Heart left ventricle (tissue), 16 donors: ENCODE results near the gene BAIAP2L1. TPM values are rescaled to one million over a fixed set of nuclear protein-coding genes. Genes with fewer than 3 reads are reported as not detected.
"Not testable (repeated sequence)": the region's sequence is repeated elsewhere in the genome, so short reads cannot be mapped to it uniquely, and the experiment has no call there.

Experiments used
- ATAC-seq, 4 donors: fragments of 200-7000 bp; cut with Tn5 transposase; one replicate each; pipeline ENCODE4 v1.9.1; 2020 to 2022; ENCODE audit warnings: moderate library complexity in 4 of 4, mild to moderate bottlenecking in 3 of 4, moderate number of reproducible peaks in 1 of 4
- DNase-seq, 5 donors: peaks; one replicate each; pipeline ENCODE4 v3.0.0-alpha.2; 2020
- H3K27ac ChIP-seq, 12 donors: fragments of 200-600 bp; sonication (generic) in 4 of 12; one replicate each; pipeline versions ENCODE4 v1.5.0 to v1.8.0; 2016 to 2022; ENCODE audit warnings: mild to moderate bottlenecking in 2 of 12
- H3K27me3 ChIP-seq, 9 donors: fragments of 200-600 bp; sonication (generic) in 2 of 9; one replicate each; pipeline versions ENCODE4 v1.5.1 to v1.8.0; 2016 to 2022; ENCODE audit warnings: mild to moderate bottlenecking in 3 of 9
- H3K36me3 ChIP-seq, 9 donors: fragments of 200-600 bp; sonication (generic) in 2 of 9; one replicate each; pipeline versions ENCODE4 v1.5.0 to v1.8.0; 2018 to 2022; ENCODE audit warnings: mild to moderate bottlenecking in 2 of 9
- H3K4me1 ChIP-seq, 12 donors: fragments of 200-600 bp; sonication (generic) in 4 of 12; one replicate each; pipeline versions ENCODE4 v1.5.0 to v1.8.0; 2016 to 2022; ENCODE audit warnings: mild to moderate bottlenecking in 3 of 12
- H3K4me3 ChIP-seq, 12 donors: fragments of 200-600 bp; sonication (generic) in 4 of 12; one replicate each; pipeline versions ENCODE4 v1.5.0 to v1.8.0; 2017 to 2022; ENCODE audit warnings: mild to moderate bottlenecking in 9 of 12, moderate library complexity in 4 of 12
- H3K9me3 ChIP-seq, 12 donors: fragments of 200-600 bp; sonication (generic) in 4 of 12; one replicate each; pipeline versions ENCODE4 v1.5.0 to v1.8.0; 2016 to 2022; ENCODE audit warnings: mild to moderate bottlenecking in 1 of 12
- CTCF ChIP-seq, 12 donors: fragments of 200-600 bp; sonication (generic) in 4 of 12; IDR thresholded peaks; one replicate each; pipeline versions ENCODE4 v1.5.0 to v1.8.0; 2018 to 2022; ENCODE audit warnings: antibody characterized with exemption in 12 of 12, mild to moderate bottlenecking in 5 of 12
- POLR2A ChIP-seq, 2 donors: fragments of 450-650 bp; IDR thresholded peaks; one replicate each; pipeline ENCODE4 v1.6.1; 2017; ENCODE audit warnings: antibody characterized with exemption in 2 of 2, mild to moderate bottlenecking in 2 of 2, moderate library complexity in 2 of 2
- WGBS, 4 donors: extraction: QIAGEN DNeasy Blood & Tissue Kit in 2 of 4; methylation state at CpG; one replicate each; pipeline versions ENCODE4 v1.1.5 to v1.1.7; 2013 to 2018; 5-methylcytosine and 5-hydroxymethylcytosine counted together
- intact Hi-C, 10 donors: fragments of 100-400 bp; cut with DNase I; formaldehyde crosslinking; loops; one replicate each; pipeline versions ENCODE4 v1.11.1 to v1.14.2; 2022
- polyA plus RNA-seq, 2 donors: library from polyadenylated mRNA; stranded (reverse); fragments of 200-250 nt; gene quantifications; one replicate each; pipeline ENCODE4 v1.2.3, GENCODE V29; 2013
- total RNA-seq, 9 donors: library from RNA; depleted of rRNA in 2 of 9; stranded (reverse); fragments of >200 nt in 2 of 9; fragmentation: NEBNext Ultra II Directional in 3 of 9; extraction: Animal tissue kit (Norgen Biotek cat#: 25700) in 3 of 9; gene quantifications; one replicate each; pipeline versions ENCODE4 v1.1.0 to v1.2.4, GENCODE V29; 2016 to 2023
- donor health status: ischemic (EF 13 %, LVEDD 7.1; RV severe dilation, severe dysfunction).
- donor health status: healthy with polysubstance abuse.
- donor health status: DM: no; HTN: yes; CAD: no.
- donor health status: DM: no; HTN: no; CAD: no.
- donor health status: ischemic (EF 25% LVEDD 6.9; RV normal size, moderate dysfunction).
- donor health status: ischemic (EF 25% LVEDD 5.7; RV mildly dilated, moderate dysfunction).
- donor health status: healthy.
- donor health status: DM: yes; HTN: yes; CAD: no.
- donor health status: ischemic (EF 35%, LVEDD 5.7; RV mildly dilated, moderate dysfunction).
- donor health status: nonischemic (EF 11% LVEDD 7.7; RV severe dilation, severe dysfunction).
- donor health status: DM: yes; HTN: yes; CAD: no.
- donor health status: PGD.
- donor health status: ischemic (EF 29% LVEDD 5.4; RV normal size, mild dysfunction).
- donor health status: nonischemic (EF 23%, LVEDD 6.1; RV moderate dilation, normal function).

Gene BAIAP2L1
- total and polyA plus RNA-seq, 11 donors: 0.64 to 2.7 (median 2.1) TPM

GRCh38 chr7:98409843-98410242 lies 9.0 kb upstream of the BAIAP2L1 start:
- Histone ChIP-seq H3K27me3 (peaks cover 0 to 4% (median 0%) of the 10 kb centered on the region in 9 donors), H3K9me3 (no peaks in the 10 kb centered on the region), H3K36me3 (no peaks in the 10 kb centered on the region), H3K27ac (no peak overlapping the region), H3K4me3 (no peak overlapping the region), H3K4me1 (no peaks in the 10 kb centered on the region)
- intact Hi-C loops: loop anchor here in 2 of 10 donors (10.0 kb wide), 2 partner anchors 115 to 385 kb away; no protein-coding TSS in a partner anchor
- DNase-seq: no peak
- ATAC-seq: no peak
- WGBS, 4 donors: 81 to 87% (median 85%) methylated on average over 3 of the region's 3 CpGs
- TF ChIP-seq CTCF (IDR thresholded peaks at IDR 0.05) (no peak), POLR2A (IDR thresholded peaks at IDR 0.05) (no peak)

- not testable (repeated sequence) for ATAC-seq, H3K4me1 ChIP-seq, H3K27me3 ChIP-seq, H3K27ac ChIP-seq, DNase-seq, H3K36me3 ChIP-seq, H3K9me3 ChIP-seq, H3K4me3 ChIP-seq
- intact Hi-C loops: loop anchor here in 2 of 10 donors (10.0 kb wide), 2 partner anchors 113 to 383 kb away; no protein-coding TSS in a partner anchor
- 95 to 97% (median 96%) methylated on average over 7 of the region's 7 CpGs for WGBS, 4 donors
These were observed 7.3 kb upstream of the BAIAP2L1 start for GRCh38 chr7:98408146-98408545.

DNA sequence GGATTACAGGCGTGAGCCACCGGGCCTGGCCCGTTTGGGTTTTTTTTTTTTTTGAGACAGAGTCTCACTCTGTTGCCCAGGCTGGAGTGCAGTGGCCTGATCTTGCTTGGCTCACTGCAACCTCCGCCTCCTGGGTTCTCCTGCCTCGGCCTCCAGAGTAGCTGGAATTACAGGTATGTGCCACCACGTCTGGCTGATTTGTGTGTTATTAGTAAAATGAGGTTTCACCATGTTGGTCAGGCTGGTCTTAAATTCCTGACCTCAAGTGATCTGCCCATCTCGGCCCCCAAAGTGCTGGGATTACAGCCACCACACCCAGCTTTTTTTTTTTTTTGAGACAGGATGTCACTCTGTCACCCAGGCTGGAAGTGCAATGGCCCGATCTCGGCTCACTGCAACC lies 5.9 kb upstream of the BAIAP2L1 start:
- Histone ChIP-seq H3K27me3 (peaks cover 0 to 17% (median 4%) of the 10 kb centered on the region in 9 donors), H3K36me3 (no peaks in the 10 kb centered on the region), H3K4me3 (no peak overlapping the region), H3K9me3 (no peaks in the 10 kb centered on the region), H3K4me1 (no peaks in the 10 kb centered on the region), H3K27ac (no peak overlapping the region)
- intact Hi-C loops: loop anchor here in 2 of 10 donors (10.0 kb wide), 2 partner anchors 112 to 382 kb away; no protein-coding TSS in a partner anchor
- 89 to 94% (median 92%) methylated on average over 9 of the region's 9 CpGs for WGBS, 4 donors
- TF ChIP-seq CTCF (IDR thresholded peaks at IDR 0.05) (no peak), POLR2A (IDR thresholded peaks at IDR 0.05) (no peak)
- DNase-seq (no peak), ATAC-seq (no peak)

- peaks cover 0 to 12% (median 5%) of the 10 kb centered on the region in 12 donors for H3K4me1 ChIP-seq
- intact Hi-C loops: loop anchor here in 7 of 10 donors (5.0 to 10.0 kb wide), 4 partner anchors 108 to 1002 kb away; partner anchors contain the start of genes BUD31 (in 1 of the 7) and PDAP1 (in 1 of the 7)
- WGBS, 4 donors: 80 to 87% (median 84%) methylated on average over 2 of the region's 2 CpGs
- H3K27ac ChIP-seq: no peak overlapping the region
- H3K36me3 ChIP-seq: no peaks in the 10 kb centered on the region
- TF ChIP-seq CTCF (IDR thresholded peaks at IDR 0.05) (no peak), POLR2A (IDR thresholded peaks at IDR 0.05) (no peak)
- DNase-seq (no peak), ATAC-seq (no peak)
- peaks cover 0 to 26% (median 10%) of the 10 kb centered on the region in 9 donors for H3K27me3 ChIP-seq
- no peak overlapping the region for H3K4me3 ChIP-seq
- no peaks in the 10 kb centered on the region for H3K9me3 ChIP-seq
These were observed 4.0 kb upstream of the BAIAP2L1 start for GRCh38 chr7:98404840-98405239.
